GM19468 (cell line): Measurements from ENCODE around the gene LYRM4.

Experiments used
- ATAC-seq: cut with Tn5 transposase; IDR thresholded peaks from one replicate; pipeline ENCODE4 v1.9.1; 2021; ENCODE audit warnings: mild to moderate bottlenecking, moderate library complexity, moderate number of reproducible peaks; ENCODE audit not compliant: unreplicated experiment; ENCODE audit errors: extremely low read depth

The LYRM4 gene

DNA sequence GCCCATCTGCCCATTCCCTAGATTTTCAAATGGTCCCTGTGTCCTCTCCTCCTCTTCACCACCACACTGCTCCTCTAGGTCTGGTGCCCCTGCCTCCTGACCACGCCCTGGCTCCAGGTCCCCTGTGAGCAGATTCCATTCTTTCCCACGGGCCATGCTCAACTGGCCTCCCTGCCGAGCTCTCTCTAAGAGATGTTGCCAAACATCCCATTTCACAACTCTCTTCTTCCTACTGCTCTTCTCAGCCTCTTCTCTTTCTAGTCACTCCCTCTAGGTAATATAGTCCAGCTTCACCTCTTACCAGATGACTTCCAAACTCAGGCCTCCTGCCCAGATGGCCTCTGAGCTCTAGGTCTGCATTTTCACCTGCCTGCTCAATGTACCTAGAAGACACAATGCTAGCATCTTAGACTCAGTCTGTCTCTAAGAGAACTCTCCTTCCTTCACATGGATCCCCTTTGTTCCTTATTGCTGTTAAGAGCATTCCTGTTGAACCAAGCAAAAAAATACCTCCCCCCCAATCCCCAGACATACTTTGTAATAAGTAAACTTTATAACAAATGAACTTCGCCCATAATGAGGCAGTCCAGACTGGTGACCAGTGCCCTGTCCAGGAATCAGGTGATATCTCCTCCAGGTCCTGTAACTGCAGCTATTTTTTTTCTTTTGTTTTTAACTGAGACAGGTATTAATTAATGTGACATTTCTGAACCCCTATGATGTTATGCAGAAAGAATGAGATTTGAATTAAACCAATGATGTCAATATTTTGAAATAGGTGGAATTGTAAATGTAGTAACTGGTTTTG, 79.0 kb downstream of the LYRM4 start:
- no peak for ATAC-seq

DNA sequence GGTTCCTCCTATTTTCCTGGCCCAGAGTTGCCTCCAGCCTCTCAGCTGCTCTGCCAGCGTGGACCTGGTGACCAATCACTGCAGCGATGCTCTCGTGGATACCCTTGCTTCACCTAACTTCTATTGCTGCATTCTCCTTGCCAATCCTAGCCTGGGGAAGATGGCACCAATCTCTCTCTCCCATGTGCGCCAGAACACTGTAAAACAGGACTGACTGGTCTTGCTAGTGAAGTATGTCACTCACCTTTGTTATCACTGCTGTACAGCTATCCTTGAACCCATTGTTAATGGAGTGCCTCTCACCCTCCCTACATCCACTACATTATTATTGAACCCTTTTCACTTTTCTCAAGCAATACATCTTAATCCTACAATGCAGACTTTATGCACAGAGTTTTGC, 80.1 kb downstream of the LYRM4 start:
- ATAC-seq = no peak

- no peak for ATAC-seq
These were observed 80.8 kb downstream of the LYRM4 start for GRCh38 chr6:5179917-5180316.

- no peak for ATAC-seq
These were observed 81.9 kb downstream of the LYRM4 start for GRCh38 chr6:5178806-5179205.

GRCh38 chr6:5175635-5176034, 85.1 kb downstream of the LYRM4 start:
- ATAC-seq = no peak

- no peak for ATAC-seq
These were observed 85.8 kb downstream of the LYRM4 start for GRCh38 chr6:5174756-5175549.

- peak; percentile 86 for ATAC-seq
These were observed 86.5 kb downstream of the LYRM4 start for GRCh38 chr6:5174244-5174643.

- ATAC-seq = no peak
These were observed 86.9 kb downstream of the LYRM4 start for GRCh38 chr6:5173810-5174209.

- no peak for ATAC-seq
These were observed 87.8 kb downstream of the LYRM4 start for GRCh38 chr6:5172897-5173474.

DNA sequence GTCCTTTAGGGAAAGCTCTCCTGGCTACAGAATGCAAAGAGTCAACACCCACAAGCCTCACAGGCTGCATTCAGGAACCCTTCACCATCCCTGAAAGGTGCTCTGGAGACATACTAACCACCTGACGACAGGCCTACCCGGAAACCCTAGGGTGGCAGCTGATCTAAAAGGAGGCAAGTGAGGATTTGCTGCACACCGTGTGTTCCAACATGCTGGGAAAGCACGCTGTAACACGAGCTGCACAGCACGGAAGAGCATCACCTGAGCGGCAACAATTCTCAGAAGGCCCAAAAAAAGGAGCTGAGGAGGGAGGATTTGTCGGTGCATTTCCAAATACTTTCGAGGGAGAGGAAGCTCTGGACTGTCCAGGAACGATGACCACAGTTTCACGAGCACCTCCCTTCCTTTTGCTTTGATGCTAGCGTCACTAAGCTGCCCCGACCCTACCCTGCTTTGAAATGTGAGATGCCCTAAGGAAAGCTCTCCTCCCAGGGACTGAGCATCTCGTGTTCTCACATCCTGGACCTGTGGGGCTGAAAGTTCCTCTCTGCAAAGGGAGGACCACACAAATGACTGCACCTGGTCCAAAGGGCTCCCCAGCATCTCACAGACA, 88.6 kb downstream of the LYRM4 start:
- no peak for ATAC-seq

DNA sequence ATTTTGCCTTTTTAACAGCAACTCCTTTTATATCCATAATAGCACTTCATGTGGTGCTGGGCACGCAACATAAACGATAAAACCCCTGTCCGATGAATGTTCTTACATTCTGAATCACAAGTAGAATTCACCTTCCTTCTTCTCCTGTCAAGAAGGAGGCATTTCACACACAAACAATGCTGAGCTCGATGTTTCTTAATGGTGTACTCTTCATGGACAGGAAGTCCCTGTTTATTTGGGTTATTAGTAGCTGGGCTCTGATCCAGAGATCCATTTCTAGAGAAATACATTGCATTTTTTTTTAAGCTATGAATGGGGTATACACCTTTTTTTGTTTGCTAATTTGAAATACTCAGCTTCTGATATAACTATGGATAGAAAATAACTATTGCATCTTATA, 93.2 kb downstream of the LYRM4 start:
- ATAC-seq = no peak

GRCh38 chr6:5164092-5164491, 96.7 kb downstream of the LYRM4 start:
- no peak for ATAC-seq

GRCh38 chr6:5163247-5163646, 97.5 kb downstream of the LYRM4 start:
- ATAC-seq = no peak

DNA sequence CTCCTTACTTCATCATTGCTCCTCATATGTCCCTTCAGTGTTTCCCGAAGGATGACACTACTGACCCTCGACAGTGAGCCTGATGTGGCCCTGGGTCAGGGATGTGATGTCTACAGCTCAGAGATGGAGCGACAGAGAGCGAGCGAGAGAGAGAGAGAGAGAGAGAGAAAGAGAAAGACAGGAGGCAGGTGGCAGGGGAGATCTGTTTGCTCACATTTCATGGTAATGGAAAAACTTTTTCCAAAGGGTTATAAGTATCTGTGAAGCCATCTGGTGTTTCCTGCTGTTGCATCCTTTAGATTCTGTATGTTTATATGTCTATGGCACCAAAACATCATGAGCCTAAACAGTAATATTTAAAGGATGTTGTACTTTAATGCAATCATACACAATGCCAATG, 98.4 kb downstream of the LYRM4 start:
- no peak for ATAC-seq

GRCh38 chr6:5160206-5160605, 100.5 kb downstream of the LYRM4 start:
- ATAC-seq = no peak

GRCh38 chr6:5159162-5159561, 101.6 kb downstream of the LYRM4 start:
- ATAC-seq = no peak

DNA sequence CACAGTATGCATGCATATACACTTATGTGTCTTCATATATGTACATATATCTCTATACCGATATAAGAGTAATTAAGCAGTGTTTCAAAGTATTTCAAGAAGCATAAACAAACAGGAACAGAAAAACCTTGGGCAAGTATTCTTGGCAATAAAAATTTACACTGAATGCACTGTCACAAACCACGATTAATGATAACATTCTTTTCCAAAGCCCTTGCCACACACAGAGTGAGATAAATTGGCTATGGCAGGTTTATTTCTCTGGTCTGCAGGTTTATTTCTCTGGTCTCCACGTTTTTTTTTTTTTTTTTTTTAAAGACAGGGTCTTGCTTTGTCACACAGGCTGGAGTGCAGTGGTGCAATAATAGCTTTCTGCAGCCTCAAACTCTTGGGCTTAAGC, 102.6 kb downstream of the LYRM4 start:
- no peak for ATAC-seq

GRCh38 chr6:5157621-5158138, 103.1 kb downstream of the LYRM4 start:
- ATAC-seq = no peak

GRCh38 chr6:5156627-5157026, 104.1 kb downstream of the LYRM4 start:
- ATAC-seq = no peak

DNA sequence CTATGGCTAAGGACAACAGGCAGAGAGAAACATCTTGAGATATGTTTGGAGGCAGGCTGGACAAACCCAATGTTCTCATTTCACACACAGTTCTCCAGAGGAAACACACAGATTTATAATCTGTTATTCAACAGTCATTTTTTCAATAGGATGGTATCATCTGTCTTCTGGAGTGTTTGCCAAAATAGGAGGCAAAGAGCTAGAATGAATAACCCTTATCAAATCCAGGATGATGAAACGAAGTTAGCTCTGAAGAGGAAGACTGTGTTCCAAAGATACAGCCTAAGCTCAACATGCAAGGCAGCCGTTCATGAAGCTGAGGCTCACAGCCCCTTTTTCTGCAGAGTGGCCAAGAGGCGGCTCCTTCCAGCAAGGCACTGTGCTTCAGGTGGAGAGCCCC, 104.8 kb downstream of the LYRM4 start:
- no peak for ATAC-seq

DNA sequence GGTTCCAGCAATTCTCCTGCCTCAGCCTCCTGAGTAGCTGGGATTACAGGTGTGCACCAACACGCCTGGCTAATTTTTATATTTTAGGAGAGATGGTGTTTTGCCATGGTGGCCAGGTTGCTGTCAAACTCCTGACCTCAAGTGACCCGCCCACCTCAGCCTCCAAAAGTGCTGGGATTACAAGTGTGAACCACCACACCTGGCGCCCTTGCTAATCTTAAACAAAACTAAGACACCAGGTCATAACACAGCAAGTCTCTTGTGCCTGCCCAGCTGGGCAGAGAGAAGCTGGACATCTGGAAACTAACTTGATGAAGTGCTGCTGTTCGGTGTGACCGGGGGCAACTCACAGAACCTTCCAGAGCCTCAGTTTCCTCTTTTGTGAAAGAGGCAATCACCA, 107.6 kb downstream of the LYRM4 start:
- no peak for ATAC-seq
